HG03196 (cell line): Measurements from ENCODE around the gene ACBD6.
A peak's percentile ranks its signal among the peaks of the same experiment; 100 is the strongest.
"Not testable (repeated sequence)": the region's sequence is repeated elsewhere in the genome, so short reads cannot be mapped to it uniquely, and the experiment has no call there.

ENCODE experiments used
- ATAC-seq: cut with Tn5 transposase; IDR thresholded peaks from one replicate; pipeline ENCODE4 v1.9.1; 2021; ENCODE audit not compliant: unreplicated experiment

Gene ACBD6, protein sequence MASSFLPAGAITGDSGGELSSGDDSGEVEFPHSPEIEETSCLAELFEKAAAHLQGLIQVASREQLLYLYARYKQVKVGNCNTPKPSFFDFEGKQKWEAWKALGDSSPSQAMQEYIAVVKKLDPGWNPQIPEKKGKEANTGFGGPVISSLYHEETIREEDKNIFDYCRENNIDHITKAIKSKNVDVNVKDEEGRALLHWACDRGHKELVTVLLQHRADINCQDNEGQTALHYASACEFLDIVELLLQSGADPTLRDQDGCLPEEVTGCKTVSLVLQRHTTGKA

GRCh38 chr1:180502361-180503279 is at the start of gene ACBD6:
Gene ACBD6, minus strand, starts transcription at chr1:180502577. Its CDS starts 311 bp downstream, at chr1:180502266.
- peak; percentile 86 for ATAC-seq

DNA sequence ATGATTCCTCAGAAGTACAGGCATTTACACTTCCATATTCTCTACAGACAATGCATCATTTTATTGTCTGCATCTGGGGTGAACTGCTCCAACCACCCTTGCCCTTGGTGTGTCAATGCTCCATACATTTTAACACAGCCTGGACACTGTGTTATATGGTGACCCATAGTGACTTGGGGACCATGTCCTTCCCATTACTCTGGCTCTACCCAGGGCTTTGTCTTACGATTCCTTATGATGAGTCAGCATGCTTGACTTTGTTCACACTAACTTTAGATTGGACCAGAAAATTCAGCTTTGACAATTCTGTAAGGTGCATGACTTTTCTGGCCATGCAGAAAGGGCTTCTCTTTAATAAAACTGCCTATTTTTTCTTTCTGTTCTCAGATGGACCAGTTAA is 49.6 kb upstream of the ACBD6 start:
- ATAC-seq, result no peak

DNA sequence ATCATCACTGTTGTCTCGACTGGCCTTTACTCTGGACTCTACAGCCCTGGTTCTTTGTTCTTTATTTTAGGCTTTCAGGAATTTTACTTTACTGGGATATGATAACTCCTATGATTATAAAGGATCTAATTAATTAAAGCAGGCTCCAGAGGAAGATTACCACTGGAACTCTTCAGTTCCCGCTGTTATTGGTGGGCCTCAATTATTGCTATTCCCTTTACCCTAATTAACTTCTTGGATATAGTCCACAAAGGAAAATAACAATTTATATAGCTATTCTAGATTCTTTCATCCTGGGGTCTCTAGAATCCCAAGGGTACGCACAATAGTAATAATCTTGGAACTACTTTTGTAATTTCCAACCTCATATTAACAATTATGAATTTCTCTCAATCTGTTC is 47.9 kb upstream of the ACBD6 start:
- no peak for ATAC-seq

DNA sequence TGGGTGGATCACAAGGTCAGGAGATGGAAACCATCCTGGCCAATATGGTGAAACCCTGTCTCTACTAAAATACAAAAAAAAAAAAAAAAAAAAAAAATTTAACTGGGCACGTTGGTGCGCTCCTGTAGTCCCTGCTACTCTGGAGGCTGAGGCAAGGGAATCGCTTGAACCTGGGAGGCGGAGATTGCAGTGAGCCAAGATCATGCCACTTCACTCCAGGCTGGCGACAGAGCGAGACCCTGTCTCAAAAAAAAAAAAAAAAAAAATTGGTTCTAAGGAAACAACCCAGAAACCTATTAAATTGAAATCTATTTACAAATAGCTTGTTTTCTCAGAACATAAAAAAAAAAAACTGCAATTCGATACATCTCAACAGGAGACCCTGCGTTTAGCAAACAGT is 47.4 kb upstream of the ACBD6 start:
- ATAC-seq, result not testable (repeated sequence)

DNA sequence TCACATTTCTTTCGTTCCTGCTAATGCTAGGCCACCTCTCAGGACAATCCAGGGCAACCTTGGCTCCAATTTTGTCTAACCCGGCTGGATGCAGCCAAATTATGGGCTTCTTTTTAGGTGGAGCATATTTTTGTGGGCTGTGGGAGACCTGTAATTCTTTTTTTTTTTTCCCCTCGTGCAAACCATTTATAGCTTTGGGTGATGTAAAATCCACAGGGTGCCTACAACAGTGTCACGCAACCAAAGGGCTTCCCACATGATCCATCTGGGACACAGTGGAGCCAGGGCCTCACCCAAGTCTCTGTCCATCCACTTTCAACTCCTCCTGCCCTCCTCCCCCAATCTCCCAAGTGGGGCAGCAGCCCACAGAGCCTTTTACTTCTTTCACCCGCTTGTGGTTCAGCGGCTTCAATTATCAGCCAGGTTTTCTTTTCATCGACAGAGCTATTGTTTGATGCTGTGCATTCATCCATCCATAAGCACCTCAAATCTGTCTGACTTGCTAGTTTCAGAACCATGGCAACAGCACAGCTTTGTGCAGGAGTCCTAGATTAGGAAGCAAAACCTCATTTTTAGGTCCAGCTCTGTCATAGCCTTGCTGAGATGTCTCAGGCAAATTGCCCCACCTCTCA is 46.4 kb upstream of the ACBD6 start:
- ATAC-seq, result no peak

- no peak for ATAC-seq
Observed at GRCh38 chr1:180545991-180546390, 43.6 kb upstream of the ACBD6 start.

GRCh38 chr1:180544050-180544449 is 41.7 kb upstream of the ACBD6 start:
- ATAC-seq, result no peak

GRCh38 chr1:180542838-180543145 is 40.4 kb upstream of the ACBD6 start:
- ATAC-seq, result no peak

GRCh38 chr1:180542113-180542837 is 39.9 kb upstream of the ACBD6 start:
- ATAC-seq, result no peak

- no peak for ATAC-seq
Observed at GRCh38 chr1:180540697-180541594, 38.6 kb upstream of the ACBD6 start.

GRCh38 chr1:180539136-180539535 is 36.8 kb upstream of the ACBD6 start:
- no peak for ATAC-seq

DNA sequence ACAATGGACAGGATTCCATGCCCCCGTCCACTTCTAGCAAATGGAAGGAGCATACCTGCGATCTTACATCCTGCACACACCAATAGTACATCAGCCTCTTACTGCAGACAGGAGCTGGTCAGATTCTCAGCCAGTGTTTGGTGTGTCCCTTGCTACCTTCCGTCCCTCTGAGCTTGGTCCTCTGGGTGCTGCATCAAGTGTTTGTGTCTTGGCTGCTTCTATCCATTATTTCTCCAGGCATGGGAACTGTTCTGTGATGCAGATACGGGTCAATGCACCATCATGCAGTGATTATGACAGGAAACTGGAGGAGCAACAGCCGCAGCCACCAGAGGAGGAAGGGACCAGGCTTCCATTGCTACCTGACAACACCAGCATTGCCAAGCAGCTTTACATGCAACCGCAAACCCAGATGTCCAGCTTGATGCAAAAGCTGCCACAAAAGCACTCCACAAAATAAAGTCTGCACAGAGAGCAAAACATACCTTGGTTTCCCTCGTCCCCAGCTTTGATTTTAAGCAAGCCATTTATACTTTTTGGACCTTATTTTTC is 34.5 kb upstream of the ACBD6 start:
- ATAC-seq, result no peak

DNA sequence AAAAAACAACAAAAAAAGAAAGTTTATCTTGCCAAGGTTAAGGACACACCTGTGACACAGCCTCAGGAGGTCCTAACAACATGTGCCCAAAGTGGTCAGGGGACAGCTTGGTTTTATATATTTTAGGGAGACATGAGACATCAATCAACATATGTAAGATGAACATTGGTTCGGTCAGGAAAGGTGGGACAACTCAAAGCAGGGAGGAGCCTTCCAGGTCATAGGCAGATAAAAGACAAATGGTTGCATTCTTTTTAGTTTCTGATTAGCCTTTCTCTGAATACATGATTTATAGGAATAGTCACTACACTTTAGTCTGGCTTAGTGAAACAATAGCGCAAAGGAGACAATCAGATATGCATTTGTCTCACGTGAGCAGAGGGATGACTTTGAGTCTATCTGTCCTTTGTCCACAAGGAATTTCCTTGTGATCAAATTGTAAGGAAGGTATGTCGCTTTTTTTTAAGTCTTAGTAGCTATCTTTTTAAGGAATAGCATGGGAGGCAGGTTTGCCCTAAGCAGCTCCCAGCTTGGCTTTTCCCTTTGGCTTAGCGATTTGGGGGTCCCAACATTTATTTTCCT is 33.1 kb upstream of the ACBD6 start:
- ATAC-seq, result no peak

DNA sequence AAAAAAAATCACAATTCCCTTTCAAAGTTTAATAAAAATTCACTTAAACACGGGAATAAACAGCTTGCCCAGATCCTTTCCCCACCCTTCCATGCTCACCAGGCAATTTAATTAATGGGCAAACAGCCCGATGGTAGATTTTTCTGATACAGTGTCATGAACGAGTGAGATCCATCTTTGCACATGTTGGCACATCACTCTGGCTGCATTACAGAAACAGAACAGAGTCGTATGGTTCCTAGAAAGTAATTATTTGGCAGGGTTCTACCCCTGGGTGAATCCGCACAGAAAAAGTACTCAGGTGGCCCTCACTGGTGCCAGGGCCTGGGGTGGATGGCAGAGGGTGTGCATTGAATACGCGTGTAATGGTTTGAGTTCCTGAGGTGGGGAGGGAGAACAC is 31.8 kb upstream of the ACBD6 start:
- no peak for ATAC-seq

- no peak for ATAC-seq
Observed at GRCh38 chr1:180533266-180533987, 31.1 kb upstream of the ACBD6 start.

- ATAC-seq, result no peak
Observed at GRCh38 chr1:180532854-180533253, 30.5 kb upstream of the ACBD6 start.

GRCh38 chr1:180530501-180530900 is 28.1 kb upstream of the ACBD6 start:
- no peak for ATAC-seq

DNA sequence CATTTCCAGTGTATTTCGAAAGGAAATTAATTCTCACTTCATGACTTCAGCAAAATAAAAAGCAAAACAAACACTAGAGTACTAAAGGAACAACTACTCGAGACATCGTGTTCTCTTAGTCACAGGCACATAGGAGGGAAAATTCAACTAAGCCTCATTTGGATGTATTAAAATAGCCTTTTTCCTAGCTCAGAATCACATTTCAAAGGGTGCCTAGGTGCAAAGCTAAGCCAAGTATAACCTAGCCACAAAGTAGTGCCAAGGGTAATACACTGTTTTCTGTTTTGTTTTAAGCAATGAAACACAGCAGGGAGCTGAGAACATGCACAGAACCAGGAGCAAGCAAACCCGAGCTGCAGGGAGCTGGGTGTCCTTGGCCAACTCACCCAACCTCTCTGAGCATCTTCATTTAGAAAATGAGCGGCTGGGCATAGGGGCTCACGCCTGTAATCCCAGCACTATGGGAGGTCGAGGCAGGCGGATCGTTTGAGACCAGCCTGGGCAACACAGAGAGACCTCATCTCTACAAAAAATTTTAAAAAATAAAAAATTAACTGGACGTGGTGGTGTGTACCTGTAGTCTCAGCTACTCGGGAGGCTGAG is 26.6 kb upstream of the ACBD6 start:
- no peak for ATAC-seq
